Ishikawa (cell line): ENCODE data around the gene RBM19.

Experiments
- CEBPB ChIP-seq: IDR thresholded peaks from 2 replicates; pipeline ENCODE4 v1.6.1; 2012
- CREB1 ChIP-seq: IDR thresholded peaks from 2 replicates; pipeline ENCODE4 v1.6.1; 2012; ENCODE audit warnings: low read depth
- EGR1 ChIP-seq: IDR thresholded peaks from 2 replicates; pipeline ENCODE4 v1.6.1; 2012
- EP300 ChIP-seq: IDR thresholded peaks from 2 replicates; pipeline ENCODE4 v1.6.1; 2012; ENCODE audit warnings: borderline replicate concordance
- FOXM1 ChIP-seq: IDR thresholded peaks from 2 replicates; pipeline ENCODE4 v1.6.1; 2012; ENCODE audit warnings: low read depth, borderline replicate concordance
- NFIC ChIP-seq: IDR thresholded peaks from 2 replicates; pipeline ENCODE4 v1.6.1; 2012
- RAD21 ChIP-seq: IDR thresholded peaks from 2 replicates; pipeline ENCODE4 v1.6.1; 2012; ENCODE audit warnings: low read depth
- TAF1 ChIP-seq: IDR thresholded peaks from 2 replicates; pipeline ENCODE4 v1.6.1; 2012; ENCODE audit warnings: low read depth, mild to moderate bottlenecking
- TCF12 ChIP-seq: IDR thresholded peaks from 2 replicates; pipeline ENCODE4 v1.6.1; 2012; ENCODE audit warnings: low read depth
- TEAD4 ChIP-seq: IDR thresholded peaks from 2 replicates; pipeline ENCODE4 v1.6.1; 2012
- YY1 ChIP-seq: IDR thresholded peaks from 2 replicates; pipeline ENCODE4 v1.6.1; 2012; ENCODE audit warnings: low read depth
- ZBTB7A ChIP-seq: IDR thresholded peaks from 2 replicates; pipeline ENCODE4 v1.6.1; 2012; ENCODE audit warnings: low read depth
- TF ChIP-seq, protein P1 (sequence below): IDR thresholded peaks from 2 replicates; pipeline ENCODE4 v1.6.1; 2012; ENCODE audit warnings: low read depth, mild to moderate bottlenecking
- TF ChIP-seq, protein P2 (sequence below): IDR thresholded peaks from 2 replicates; pipeline ENCODE4 v1.6.1; 2012
- TF ChIP-seq, protein P3 (sequence below): IDR thresholded peaks from 2 replicates; pipeline ENCODE4 v1.6.1; 2012

Gene RBM19

DNA sequence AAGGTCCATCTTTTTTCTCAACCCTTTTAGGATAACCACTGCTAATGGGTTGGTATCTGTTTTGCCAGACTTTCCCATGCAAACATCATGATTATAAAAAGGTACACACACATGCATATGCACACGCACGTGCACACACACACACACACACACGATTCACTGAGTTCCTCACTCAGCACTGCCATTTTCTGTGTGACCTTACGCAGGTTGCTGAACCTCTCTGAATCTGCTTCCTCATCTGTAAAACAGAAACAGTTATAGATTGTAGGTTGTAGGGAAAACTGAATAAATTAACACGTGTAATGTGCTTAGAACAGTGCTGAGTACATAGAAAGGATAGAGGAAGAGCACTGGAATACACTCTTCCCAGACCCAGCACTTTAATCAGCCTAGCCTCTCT is 182.3 kb downstream of the RBM19 start:
- TF ChIP-seq RAD21 (no peak), ZBTB7A (no peak), EGR1 (no peak), TCF12 (no peak), TEAD4 (no peak), YY1 (no peak), CREB1 (no peak), TAF1 (no peak), EP300 (no peak), NFIC (no peak), FOXM1 (no peak), CEBPB (no peak)
- TF ChIP-seq, protein P1, sequence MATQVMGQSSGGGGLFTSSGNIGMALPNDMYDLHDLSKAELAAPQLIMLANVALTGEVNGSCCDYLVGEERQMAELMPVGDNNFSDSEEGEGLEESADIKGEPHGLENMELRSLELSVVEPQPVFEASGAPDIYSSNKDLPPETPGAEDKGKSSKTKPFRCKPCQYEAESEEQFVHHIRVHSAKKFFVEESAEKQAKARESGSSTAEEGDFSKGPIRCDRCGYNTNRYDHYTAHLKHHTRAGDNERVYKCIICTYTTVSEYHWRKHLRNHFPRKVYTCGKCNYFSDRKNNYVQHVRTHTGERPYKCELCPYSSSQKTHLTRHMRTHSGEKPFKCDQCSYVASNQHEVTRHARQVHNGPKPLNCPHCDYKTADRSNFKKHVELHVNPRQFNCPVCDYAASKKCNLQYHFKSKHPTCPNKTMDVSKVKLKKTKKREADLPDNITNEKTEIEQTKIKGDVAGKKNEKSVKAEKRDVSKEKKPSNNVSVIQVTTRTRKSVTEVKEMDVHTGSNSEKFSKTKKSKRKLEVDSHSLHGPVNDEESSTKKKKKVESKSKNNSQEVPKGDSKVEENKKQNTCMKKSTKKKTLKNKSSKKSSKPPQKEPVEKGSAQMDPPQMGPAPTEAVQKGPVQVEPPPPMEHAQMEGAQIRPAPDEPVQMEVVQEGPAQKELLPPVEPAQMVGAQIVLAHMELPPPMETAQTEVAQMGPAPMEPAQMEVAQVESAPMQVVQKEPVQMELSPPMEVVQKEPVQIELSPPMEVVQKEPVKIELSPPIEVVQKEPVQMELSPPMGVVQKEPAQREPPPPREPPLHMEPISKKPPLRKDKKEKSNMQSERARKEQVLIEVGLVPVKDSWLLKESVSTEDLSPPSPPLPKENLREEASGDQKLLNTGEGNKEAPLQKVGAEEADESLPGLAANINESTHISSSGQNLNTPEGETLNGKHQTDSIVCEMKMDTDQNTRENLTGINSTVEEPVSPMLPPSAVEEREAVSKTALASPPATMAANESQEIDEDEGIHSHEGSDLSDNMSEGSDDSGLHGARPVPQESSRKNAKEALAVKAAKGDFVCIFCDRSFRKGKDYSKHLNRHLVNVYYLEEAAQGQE, result no peak
- TF ChIP-seq, protein P2, sequence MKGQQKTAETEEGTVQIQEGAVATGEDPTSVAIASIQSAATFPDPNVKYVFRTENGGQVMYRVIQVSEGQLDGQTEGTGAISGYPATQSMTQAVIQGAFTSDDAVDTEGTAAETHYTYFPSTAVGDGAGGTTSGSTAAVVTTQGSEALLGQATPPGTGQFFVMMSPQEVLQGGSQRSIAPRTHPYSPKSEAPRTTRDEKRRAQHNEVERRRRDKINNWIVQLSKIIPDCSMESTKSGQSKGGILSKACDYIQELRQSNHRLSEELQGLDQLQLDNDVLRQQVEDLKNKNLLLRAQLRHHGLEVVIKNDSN, result no peak
- TF ChIP-seq, protein P3, sequence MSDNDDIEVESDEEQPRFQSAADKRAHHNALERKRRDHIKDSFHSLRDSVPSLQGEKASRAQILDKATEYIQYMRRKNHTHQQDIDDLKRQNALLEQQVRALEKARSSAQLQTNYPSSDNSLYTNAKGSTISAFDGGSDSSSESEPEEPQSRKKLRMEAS, result no peak

DNA sequence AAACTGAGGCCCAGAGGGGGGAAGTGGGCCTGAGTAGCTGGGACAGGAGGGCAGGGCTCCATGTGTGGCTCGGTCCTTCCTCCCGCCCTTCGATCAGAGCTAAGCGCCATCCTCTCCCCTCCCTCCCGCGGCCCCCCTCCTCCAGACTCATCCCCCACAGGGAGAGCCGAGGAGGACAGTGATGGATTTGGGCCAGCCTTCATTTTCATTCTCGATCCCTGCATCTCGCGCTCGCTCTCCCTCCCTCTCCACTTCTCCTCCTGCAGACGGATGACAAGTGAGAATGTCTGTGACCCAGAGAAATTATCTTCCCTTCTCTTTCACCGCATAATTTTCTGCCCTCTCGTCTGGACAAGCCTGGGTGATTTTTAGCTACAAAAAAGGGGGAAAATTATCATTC is 183.3 kb downstream of the RBM19 start:
- TF ChIP-seq CREB1 (no peak), EGR1 (no peak), NFIC (no peak), RAD21 (no peak)
- TF ChIP-seq, protein P2, result no peak
- TF ChIP-seq, protein P1, result no peak

DNA sequence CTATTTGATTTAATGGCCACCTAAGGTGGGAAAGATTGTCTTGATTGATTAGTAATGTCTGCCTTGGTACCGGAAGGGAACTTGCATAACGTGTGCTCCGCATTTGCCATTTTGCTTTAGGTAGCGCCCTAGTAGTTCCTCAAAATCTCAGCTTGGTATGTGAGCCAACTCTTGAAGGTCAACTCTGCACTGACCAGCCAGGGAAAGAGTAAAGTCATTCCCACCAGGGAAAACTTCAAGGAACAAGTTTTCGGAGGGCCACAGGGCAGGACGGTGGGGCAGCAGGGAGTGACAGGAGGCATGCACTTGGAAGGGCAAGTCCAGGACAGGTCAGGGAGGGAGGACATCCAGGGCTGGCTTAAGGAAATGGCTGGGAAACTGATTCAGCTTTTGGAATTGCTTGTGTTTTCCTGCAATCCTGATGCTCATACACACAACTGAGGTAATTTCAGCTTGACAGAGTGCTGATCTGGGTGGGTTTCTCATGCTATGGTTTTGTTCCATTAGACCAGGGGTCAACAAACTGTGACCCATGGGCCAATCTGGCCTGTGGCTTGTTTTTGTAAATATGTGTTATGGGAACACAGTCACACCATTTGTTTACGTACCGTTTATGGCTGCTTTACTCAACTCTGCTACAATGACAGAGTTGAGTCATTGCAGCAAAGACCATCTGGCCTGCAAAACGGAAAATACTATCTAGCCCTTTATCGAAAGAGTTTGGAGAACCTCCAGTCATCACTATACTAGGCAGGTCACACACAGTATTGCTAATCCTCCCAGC is 184.5 kb downstream of the RBM19 start:
- no peak for TF ChIP-seq TCF12
- no peak for TF ChIP-seq TEAD4
- TF ChIP-seq YY1, result no peak
- TF ChIP-seq, protein P3, result no peak
- TF ChIP-seq EP300, result no peak
- TF ChIP-seq ZBTB7A, result no peak
- TF ChIP-seq FOXM1, result no peak
- TF ChIP-seq EGR1, result no peak
- TF ChIP-seq, protein P1, result no peak
- TF ChIP-seq TAF1, result no peak
- no peak for TF ChIP-seq CREB1

DNA sequence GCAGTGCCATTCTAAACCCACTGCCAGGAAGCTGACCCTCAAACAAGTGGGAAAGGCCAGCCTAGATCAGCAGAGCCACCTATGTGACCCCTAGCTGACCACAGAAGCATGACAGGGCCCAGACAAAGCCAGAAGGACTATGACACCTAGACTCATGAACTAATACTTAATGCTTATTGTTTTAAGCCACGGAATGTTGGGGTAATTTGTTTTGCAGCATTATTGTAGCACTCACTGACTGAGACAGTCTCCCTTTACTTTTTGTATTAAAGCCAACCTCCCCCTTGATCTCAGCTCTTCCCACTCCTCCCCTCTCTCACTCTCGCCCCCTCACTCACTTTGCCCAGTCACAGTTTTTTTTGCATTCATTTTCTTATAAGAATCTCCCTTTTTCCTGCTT is 186.4 kb downstream of the RBM19 start:
- TF ChIP-seq EP300 (no peak), RAD21 (no peak), NFIC (no peak), YY1 (no peak), TCF12 (no peak), FOXM1 (no peak), CREB1 (no peak), TAF1 (no peak), TEAD4 (no peak), ZBTB7A (no peak)
- TF ChIP-seq, protein P2, result no peak
- TF ChIP-seq, protein P3, result no peak
